ENCODE measurements around the gene KLHL18. TPM values are rescaled to one million over a fixed set of nuclear protein-coding genes. Genes with fewer than 3 reads are reported as not detected.
A peak's percentile ranks its signal among the peaks of the same experiment; 100 is the strongest.
"Not testable (repeated sequence)": the region's sequence is repeated elsewhere in the genome, so short reads cannot be mapped to it uniquely, and the experiment has no call there.

The KLHL18 gene
- polyA plus RNA-seq, 1 donor from 2014 or later, result 17.4 TPM

- Mint-ChIP-seq H3K36me3 (no peaks in the 10 kb centered on the region), H3K27ac (no peak overlapping the region), H3K4me1 (peaks cover 6 to 29% (median 21%) of the 10 kb centered on the region in 3 donors)
These were observed 31.5 kb downstream of the KLHL18 start for GRCh38 chr3:47314056-47314764.

GRCh38 chr3:47315069-47315647 is 32.4 kb downstream of the KLHL18 start:
- H3K27me3 Mint-ChIP-seq, result no peaks in the 10 kb centered on the region
- H3K36me3 Mint-ChIP-seq, result no peaks in the 10 kb centered on the region
- H3K4me1 Mint-ChIP-seq, result peaks cover 6 to 29% (median 21%) of the 10 kb centered on the region in 3 donors
- no peaks in the 10 kb centered on the region for H3K9me3 Mint-ChIP-seq
- no peak overlapping the region for H3K27ac Mint-ChIP-seq
- H3K4me3 Mint-ChIP-seq, result no peak overlapping the region

More at GRCh38 chr3:47314056-47314764, 31.5 kb downstream of the KLHL18 start:
- Mint-ChIP-seq H3K27me3 (no peaks in the 10 kb centered on the region), H3K9me3 (no peaks in the 10 kb centered on the region), H3K4me3 (peak overlapping the region in 1 of 4 donors; percentile 27)

GRCh38 chr3:47316151-47316550 is 33.4 kb downstream of the KLHL18 start:
- H3K36me3 Mint-ChIP-seq, H3K27me3 Mint-ChIP-seq, H3K27ac Mint-ChIP-seq, H3K9me3 Mint-ChIP-seq, H3K4me3 Mint-ChIP-seq: not testable (repeated sequence)
- H3K4me1 Mint-ChIP-seq, result peaks cover 6 to 29% (median 14%) of the 10 kb centered on the region in 3 donors

- H3K9me3 Mint-ChIP-seq, result no peaks in the 10 kb centered on the region
- no peaks in the 10 kb centered on the region for H3K27me3 Mint-ChIP-seq
- peaks cover 2% of the 10 kb centered on the region for H3K36me3 Mint-ChIP-seq
- no peak overlapping the region for H3K4me3 Mint-ChIP-seq
- no peak overlapping the region for H3K27ac Mint-ChIP-seq
- H3K4me1 Mint-ChIP-seq, result peaks cover 5 to 13% (median 8%) of the 10 kb centered on the region in 3 donors
These were observed 36.2 kb downstream of the KLHL18 start for GRCh38 chr3:47318916-47319315.

DNA sequence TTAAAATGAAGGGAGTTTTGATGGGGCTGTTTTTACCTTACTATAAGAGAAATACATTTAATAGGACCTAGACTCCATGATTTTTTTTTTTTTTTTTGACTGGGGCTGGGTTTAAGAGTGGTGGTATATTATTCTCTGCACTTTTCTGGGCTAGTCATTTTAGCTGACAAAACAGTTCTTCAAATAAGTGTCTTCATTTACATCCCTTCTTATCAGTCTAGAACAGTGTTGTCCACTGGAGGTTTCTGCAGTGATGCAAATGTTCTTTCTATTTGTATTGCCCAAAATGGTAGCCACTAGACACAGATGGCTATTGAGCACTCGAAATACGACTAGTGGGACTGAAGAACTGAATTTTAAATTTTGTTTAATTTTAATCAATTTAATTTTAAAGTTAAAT is 37.2 kb downstream of the KLHL18 start:
- Mint-ChIP-seq H3K27me3 (no peaks in the 10 kb centered on the region), H3K27ac (no peak overlapping the region), H3K4me3 (no peak overlapping the region), H3K36me3 (peaks cover 2% of the 10 kb centered on the region), H3K4me1 (peaks cover 6 to 10% (median 6%) of the 10 kb centered on the region in 3 donors), H3K9me3 (no peaks in the 10 kb centered on the region)

DNA sequence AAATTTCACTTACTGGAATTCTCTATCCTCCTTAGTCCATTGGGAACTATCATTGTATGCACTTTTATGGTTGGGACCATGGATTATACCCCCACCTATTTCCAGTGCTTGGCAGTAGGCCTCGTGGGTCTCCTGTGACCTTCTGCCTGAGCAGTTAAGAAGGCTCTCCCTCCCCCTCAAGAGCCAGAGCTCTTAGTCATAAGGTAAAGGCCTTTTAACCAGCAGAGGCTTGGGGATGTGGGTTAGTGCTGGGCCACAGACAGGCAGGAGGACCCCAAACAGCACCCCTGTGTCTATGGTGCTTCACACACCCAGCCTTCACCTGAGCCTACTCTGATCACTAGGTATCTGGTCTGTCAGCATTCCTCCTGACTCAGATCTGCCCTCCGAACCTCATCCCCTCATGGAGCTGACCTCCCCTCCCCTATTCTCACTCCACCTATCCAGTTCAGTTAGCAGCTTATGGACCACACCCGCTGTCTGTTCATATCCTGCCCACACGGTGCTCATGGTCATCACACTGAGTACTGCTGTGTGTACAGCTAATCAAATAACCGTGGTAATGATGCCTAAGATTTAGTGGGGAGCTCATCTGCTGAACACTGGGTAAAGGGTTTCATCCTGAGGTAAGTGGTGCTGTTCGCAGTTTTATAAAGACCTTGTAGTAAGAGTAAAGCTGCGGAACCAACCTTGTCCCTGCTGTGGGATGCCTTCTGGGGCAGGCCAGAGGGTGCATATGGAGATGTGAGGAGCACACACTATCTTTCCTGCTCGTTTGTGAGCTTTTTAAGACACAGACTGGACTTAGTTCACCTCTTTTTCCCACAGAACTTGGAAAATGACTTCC is 40.9 kb downstream of the KLHL18 start:
- H3K27ac Mint-ChIP-seq, result peak overlapping the region; percentile 14 to 51 (median 25)
- no peak overlapping the region for H3K4me3 Mint-ChIP-seq
- H3K36me3 Mint-ChIP-seq, result peaks cover 2% of the 10 kb centered on the region
- H3K4me1 Mint-ChIP-seq, result peaks cover 0 to 6% (median 4%) of the 10 kb centered on the region in 3 donors
- no peaks in the 10 kb centered on the region for H3K27me3 Mint-ChIP-seq
- H3K9me3 Mint-ChIP-seq, result no peaks in the 10 kb centered on the region

DNA sequence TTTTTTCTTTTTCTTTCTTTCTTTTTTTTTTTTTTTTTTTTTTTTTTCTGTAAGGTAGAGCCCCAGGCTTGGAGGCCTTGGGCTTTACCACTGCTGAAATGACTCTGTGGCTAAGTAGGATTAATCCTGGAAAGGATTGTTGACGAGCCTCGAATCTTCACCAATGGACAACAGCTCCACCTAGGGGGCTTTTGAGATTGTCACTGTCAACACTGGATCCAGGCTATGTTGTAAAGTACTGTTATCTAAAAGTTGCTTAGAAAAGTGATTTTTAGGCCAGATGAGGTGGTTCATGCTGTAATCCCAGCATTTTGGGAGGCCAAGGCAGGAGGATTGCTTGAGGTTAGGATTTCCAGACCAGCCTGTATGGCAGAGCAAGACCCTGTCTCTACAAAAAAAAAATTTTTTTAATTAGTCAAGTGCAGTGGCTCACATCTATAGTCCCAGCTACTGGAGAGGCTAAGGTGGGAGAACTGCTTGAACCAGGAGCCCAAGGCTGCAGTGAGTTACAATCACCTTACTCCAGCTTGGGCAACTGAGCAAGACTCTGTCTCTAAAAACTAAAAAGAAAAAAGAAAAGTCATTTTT is 41.6 kb downstream of the KLHL18 start:
- Mint-ChIP-seq H3K27ac (peak overlapping the region in 1 of 3 donors; percentile 51), H3K4me1 (peaks cover 0 to 6% (median 4%) of the 10 kb centered on the region in 3 donors), H3K27me3 (no peaks in the 10 kb centered on the region), H3K4me3 (no peak overlapping the region), H3K36me3 (peaks cover 2% of the 10 kb centered on the region), H3K9me3 (no peaks in the 10 kb centered on the region)

- Mint-ChIP-seq H3K4me3 (no peak overlapping the region), H3K9me3 (no peaks in the 10 kb centered on the region), H3K4me1 (no peaks in the 10 kb centered on the region), H3K27ac (no peak overlapping the region), H3K27me3 (no peaks in the 10 kb centered on the region), H3K36me3 (peaks cover 12% of the 10 kb centered on the region)
These were observed 51.2 kb downstream of the KLHL18 start for GRCh38 chr3:47333907-47334306.

GRCh38 chr3:47337656-47338055 is 54.9 kb downstream of the KLHL18 start:
- Mint-ChIP-seq H3K4me3 (no peak overlapping the region), H3K27ac (no peak overlapping the region), H3K27me3 (no peaks in the 10 kb centered on the region), H3K36me3 (peaks cover 13% of the 10 kb centered on the region), H3K4me1 (peaks cover 0 to 2% (median 0%) of the 10 kb centered on the region in 3 donors), H3K9me3 (no peaks in the 10 kb centered on the region)

GRCh38 chr3:47339951-47340350 is 57.2 kb downstream of the KLHL18 start:
- no peaks in the 10 kb centered on the region for H3K9me3 Mint-ChIP-seq
- peak overlapping the region in 1 of 3 donors; percentile 32 for H3K27ac Mint-ChIP-seq
- peaks cover 9% of the 10 kb centered on the region for H3K36me3 Mint-ChIP-seq
- no peak overlapping the region for H3K4me3 Mint-ChIP-seq
- no peaks in the 10 kb centered on the region for H3K27me3 Mint-ChIP-seq
- H3K4me1 Mint-ChIP-seq, result peaks cover 0 to 4% (median under 1%) of the 10 kb centered on the region in 3 donors

GRCh38 chr3:47340866-47341265 is 58.1 kb downstream of the KLHL18 start:
- Mint-ChIP-seq H3K27ac (no peak overlapping the region), H3K9me3 (no peaks in the 10 kb centered on the region), H3K27me3 (no peaks in the 10 kb centered on the region), H3K4me3 (no peak overlapping the region), H3K4me1 (peaks cover 5 to 10% (median 8%) of the 10 kb centered on the region in 3 donors), H3K36me3 (peaks cover 11% of the 10 kb centered on the region)

DNA sequence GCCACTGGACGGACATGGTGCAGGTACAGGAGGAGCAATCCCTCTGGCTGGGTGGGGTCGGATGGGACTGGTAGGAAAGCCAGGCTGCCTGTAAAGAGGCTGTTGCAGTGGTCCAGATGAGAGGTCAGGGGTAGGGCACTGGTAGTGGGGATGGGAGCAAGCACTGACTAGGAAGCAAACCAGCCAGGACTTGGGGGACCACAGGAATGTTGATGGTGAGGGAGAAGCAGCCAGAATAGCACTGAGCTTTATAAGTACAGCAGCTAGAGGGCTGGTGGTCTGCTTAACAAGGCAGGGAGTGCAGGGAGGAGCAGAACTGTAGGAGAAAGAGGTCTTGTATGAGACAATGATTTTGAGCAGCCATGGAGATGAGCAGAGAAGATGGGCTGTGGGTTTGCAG is 59.4 kb downstream of the KLHL18 start:
- Mint-ChIP-seq H3K36me3 (peaks cover 11% of the 10 kb centered on the region), H3K9me3 (no peaks in the 10 kb centered on the region), H3K4me1 (peaks cover 13 to 22% (median 21%) of the 10 kb centered on the region in 3 donors), H3K27ac (no peak overlapping the region), H3K4me3 (no peak overlapping the region), H3K27me3 (no peaks in the 10 kb centered on the region)

- peak overlapping the region in 1 of 3 donors; percentile 64 for H3K27ac Mint-ChIP-seq
These were observed 60.1 kb downstream of the KLHL18 start for GRCh38 chr3:47342812-47343211.

DNA sequence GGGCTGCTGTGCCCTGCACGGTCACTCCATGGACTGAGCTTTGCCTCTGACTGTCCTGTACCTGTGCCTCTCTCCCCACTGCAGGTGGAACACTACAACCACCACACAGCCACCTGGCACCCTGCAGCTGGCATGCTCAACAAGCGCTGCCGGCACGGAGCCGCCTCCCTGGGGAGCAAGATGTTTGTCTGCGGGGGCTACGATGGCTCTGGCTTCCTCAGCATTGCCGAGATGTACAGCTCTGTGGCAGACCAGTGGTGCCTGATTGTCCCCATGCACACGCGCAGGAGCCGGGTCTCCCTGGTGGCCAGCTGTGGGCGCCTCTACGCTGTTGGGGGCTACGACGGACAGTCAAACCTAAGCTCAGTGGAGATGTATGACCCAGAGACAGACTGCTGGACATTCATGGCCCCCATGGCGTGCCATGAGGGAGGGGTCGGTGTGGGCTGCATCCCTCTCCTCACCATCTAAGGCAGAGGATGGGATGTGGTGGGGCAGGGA is 60.8 kb downstream of the KLHL18 start:
- Mint-ChIP-seq H3K4me3 (no peak overlapping the region), H3K27me3 (no peaks in the 10 kb centered on the region), H3K4me1 (peaks cover 26 to 35% (median 29%) of the 10 kb centered on the region in 3 donors), H3K27ac (peak overlapping the region in 1 of 3 donors; percentile 64), H3K36me3 (peaks cover 6% of the 10 kb centered on the region), H3K9me3 (no peaks in the 10 kb centered on the region)

More at GRCh38 chr3:47342812-47343211, 60.1 kb downstream of the KLHL18 start:
- peaks cover 20 to 28% (median 27%) of the 10 kb centered on the region in 3 donors for H3K4me1 Mint-ChIP-seq
- no peaks in the 10 kb centered on the region for H3K27me3 Mint-ChIP-seq
- H3K9me3 Mint-ChIP-seq, result no peaks in the 10 kb centered on the region
- H3K36me3 Mint-ChIP-seq, result peaks cover 8% of the 10 kb centered on the region
- no peak overlapping the region for H3K4me3 Mint-ChIP-seq

Data from IgD-negative memory B cell (primary cell).